Activated CD4-positive, alpha-beta T cell treated with anti-CD3 and anti-CD28 coated beads, Interleukin-2, Interleukin-6, amounts not matched to agents 100 ng/mL and 50 ng/mL, durations not matched to agents 16 hours and 8 hours (primary cell): ENCODE results near the gene ANO2.

Experiments used
- DNase-seq: peaks from one replicate; pipeline ENCODE4 v3.0.0-alpha.2; 2020

ANO2 gene

DNA sequence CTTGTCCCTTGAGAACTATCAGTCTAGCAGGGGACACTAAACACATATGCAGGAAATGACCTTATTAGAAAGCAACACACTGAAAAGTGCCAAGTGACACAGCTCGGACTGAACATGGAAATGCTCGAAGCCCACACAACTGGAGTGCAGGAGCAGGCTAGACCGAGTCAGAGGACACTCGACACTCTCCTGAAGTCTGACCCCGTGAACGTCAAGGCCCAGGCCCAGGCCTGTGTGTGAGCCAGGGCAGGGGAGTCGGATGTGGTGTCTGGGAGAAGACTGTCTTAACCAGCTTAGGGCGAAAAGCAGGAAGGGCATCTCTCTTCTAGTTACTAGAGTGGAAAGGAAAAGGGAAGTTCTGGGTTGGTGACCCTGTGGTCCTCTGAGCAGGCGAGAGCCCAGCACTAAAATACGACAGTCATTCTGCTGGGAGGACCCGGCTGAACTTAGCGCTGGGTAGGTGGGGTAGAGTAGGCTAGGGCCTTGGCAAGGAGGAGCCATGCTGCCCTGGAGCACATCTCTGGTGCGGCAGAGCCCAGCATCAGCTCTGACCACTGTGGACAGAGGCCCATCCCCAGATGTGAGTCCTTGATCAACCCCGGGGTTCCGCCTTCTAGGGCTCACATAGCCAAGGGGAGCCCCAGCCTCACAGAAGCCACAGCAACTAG lies 420.2 kb downstream of the ANO2 start:
- no peak for DNase-seq

- DNase-seq, result no peak
Measured at GRCh38 chr12:5524116-5524768, 420.8 kb downstream of the ANO2 start.

DNA sequence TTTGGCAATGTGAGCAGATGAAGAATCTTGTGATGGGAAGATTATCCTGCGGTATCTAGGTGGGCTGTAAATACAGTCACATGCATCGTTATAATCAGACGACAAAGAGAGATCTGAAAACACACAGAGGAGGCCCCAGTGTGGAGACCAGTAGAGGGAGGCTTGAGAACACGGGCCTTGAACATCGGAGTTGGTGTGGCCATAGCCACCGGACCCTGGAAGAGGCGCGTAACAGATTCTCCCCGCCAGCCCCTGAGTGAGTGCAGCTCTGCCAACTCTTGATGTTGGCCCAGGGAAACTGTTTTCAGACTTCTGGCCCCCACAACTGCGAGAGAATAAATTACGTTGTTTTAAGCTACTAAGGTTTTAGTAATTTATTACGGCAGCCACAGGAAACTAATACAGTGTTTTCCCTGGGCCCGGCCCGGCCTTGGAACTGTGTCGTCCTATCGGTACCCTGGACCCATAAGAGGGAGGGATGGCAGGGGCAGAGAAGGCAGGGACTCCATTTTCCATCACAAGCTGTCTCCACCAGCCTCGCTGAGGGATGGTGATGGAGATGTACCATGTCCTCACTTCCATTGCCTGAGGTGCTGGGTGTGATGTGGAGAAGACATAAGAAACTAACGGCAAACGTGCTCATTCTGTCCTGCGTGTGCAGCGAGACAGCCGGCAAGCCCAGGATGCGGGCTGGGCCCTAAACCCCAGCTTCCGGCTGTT lies 421.5 kb downstream of the ANO2 start:
- DNase-seq, result no peak

GRCh38 chr12:5522432-5523335 lies 422.4 kb downstream of the ANO2 start:
- DNase-seq, result no peak

DNA sequence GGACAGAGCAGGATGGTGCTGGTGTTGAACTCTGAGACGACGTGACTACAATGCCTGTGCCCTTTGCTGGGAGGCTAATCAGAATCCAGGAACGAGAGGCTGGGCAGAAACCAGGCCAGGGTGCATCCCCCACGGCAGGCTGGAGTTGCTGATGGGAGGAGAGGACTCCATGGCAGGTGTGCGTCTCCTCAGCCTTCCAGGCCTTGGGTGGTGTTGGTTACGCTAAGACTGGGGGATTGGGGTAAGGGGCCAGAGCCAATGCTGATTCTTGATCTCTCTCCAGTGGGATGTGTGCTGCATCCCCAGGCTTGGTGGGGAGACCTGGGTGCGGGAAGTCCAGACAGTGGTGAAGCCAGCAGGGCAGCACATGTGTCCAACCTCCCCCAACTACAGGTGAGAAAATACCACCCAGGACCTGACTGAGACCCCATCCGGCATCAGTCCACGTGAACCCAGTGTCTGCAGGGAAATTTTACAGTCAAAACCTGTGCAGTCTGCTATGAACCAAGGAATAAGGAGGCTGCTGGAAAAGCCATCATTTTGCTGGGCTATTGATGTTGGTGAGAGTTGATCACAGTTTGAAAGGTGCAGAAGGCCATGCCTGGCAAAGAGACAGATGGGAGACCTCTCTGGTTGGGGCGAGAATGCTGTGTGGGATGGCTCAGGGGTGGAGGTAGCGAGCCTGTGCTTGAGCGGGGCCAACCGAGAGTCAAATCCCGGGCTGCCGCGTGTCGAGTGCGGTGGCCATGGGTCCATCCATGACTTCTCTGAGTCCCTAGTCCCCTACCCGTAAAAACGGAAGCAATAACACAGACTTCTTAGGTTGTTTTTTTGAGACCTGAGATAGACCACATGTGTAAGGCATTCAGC lies 423.4 kb downstream of the ANO2 start:
- DNase-seq, result no peak

- no peak for DNase-seq
Measured at GRCh38 chr12:5520831-5521230, 424.2 kb downstream of the ANO2 start.

DNA sequence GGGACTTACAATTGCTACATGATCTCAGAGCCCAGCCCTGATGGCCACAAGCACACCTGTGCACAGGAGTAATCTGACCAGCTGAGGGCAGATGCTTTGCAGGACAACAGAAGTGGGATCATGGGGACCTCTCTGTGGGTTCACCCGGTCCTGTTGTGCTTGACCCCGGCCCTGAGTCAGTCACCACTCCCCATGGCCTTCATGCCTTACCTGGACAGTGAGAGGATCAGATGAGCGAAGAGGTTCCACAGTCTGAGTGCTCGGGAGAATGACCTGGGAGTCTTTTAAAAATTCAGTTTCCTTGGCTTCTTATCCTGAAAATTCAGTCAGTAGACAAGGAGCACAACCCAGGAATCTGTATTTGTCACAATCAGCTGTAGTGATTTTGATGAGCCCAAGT lies 425.0 kb downstream of the ANO2 start:
- no peak for DNase-seq

DNA sequence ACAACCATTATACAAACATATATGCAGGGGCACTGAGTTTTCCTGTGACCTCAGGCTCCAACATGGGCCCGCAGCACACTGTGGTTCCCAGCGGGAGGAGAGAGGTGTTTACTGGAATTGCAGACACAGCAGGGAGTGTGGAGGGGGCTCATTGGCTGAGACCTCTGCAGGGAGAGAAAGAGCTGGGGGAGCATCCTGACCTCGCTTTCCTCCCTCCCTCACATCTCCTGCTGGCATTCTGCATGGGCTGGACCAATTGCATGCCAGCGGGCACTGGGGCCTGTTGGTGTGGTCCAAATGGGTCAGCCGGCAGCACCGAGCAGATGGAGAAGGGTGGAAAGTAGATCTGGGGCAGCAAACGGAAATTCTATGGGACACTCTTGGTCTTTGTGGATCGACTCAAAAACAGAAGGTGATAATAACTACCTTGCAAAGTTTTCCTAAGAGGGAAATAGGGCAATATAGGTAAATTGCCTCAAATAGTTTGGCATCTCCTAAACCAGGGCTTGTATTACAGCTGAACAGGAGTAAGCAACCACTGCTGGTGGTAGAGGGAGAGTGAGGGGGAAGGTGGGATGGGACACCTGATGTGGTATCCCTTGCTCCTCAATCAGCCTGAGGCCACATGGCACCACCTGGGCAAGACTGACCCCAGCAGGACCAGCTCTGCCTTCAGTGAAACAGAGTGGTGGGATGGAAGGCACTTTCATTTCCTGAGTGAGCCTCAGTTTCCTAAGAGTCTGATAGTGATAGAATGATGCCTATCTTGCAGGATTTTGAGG lies 426.3 kb downstream of the ANO2 start:
- DNase-seq, result no peak

GRCh38 chr12:5516371-5517241 lies 428.5 kb downstream of the ANO2 start:
- DNase-seq, result no peak

- no peak for DNase-seq
Measured at GRCh38 chr12:5515458-5515857, 429.6 kb downstream of the ANO2 start.

DNA sequence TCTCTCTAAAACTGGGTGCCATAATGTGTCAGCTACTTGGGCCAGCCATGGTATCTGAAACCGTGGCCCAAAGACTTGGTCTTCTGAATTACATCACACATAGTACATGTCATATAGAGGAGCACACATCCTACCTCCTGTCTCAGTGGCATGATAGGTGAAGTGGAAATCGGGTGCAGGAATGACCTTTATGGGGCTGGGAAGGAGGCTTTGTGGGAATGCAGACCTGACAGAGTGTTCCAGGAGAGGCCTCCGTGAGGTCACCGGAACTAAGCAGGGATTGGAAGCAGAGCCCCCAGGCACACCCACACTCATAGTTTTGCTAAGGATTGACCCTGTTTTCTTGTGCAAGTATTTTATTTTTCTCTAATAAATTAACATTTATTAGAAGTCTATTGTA lies 430.5 kb downstream of the ANO2 start:
- no peak for DNase-seq

GRCh38 chr12:5514016-5514415 lies 431.0 kb downstream of the ANO2 start:
- no peak for DNase-seq

DNA sequence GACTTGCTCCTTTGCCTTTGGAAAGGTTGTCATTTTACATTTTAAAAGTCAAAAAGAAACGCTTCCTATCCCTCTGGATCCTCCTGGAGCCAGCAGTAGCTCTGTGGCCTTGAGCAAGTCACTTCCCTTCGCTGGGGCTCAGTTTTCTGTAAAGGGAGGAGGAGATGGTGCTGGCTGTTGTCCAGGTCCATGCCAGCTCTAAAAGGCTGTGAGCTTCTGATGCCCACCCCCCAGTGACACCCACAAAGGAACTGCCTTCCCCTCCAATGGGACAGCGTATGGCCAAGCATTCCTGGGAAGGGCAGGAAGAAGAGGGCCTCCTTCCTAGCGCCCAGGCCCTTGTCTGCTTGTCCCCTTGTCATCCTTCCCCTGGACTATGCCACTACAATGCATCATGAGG lies 431.7 kb downstream of the ANO2 start:
- DNase-seq, result no peak
